OCI-LY1 (cell line): ENCODE measurements around the gene MFNG.

Source experiments
- CTCF ChIP-seq: fragments of 200-600 bp; sonication (generic), shearing (Covaris generic); IDR thresholded peaks from 2 replicates; pipeline ENCODE4 v1.5.1; 2017; ENCODE audit warnings: mild to moderate bottlenecking, antibody characterized with exemption, low read length, moderate library complexity, mixed read lengths
- EZH2 ChIP-seq: fragments of 200-600 bp; sonication (generic), shearing (Covaris generic); IDR thresholded peaks from 2 replicates; pipeline ENCODE4 v1.8.0; 2017; ENCODE audit warnings: borderline replicate concordance, mixed run types, mild to moderate bottlenecking, antibody characterized with exemption, low read length, moderate library complexity, mixed read lengths

GRCh38 chr22:37460684-37461083 is 25.5 kb downstream of the MFNG start:
- TF ChIP-seq CTCF (no peak), EZH2 (no peak)
